Measurements from ENCODE around the gene MEP1A. TPM values are rescaled to one million over a fixed set of nuclear protein-coding genes. Genes with fewer than 3 reads are reported as not detected.
"Not testable (repeated sequence)": the region's sequence is repeated elsewhere in the genome, so short reads cannot be mapped to it uniquely, and the experiment has no call there.

The MEP1A gene
- total RNA-seq, 1 donor from 2014 or later = 2.6 TPM

- no peak for DNase-seq (ENCODE audit: low spot score, unreplicated experiment)
- Mint-ChIP-seq H3K27me3 (peaks cover 30% of the 10 kb centered on the region), H3K4me3 (ENCODE audit: low read depth) (no peak overlapping the region), H3K27ac (no peak overlapping the region), H3K36me3 (ENCODE audit: insufficient read depth) (no peaks in the 10 kb centered on the region), H3K4me1 (ENCODE audit: low read depth) (peaks cover 1% of the 10 kb centered on the region), H3K9me3 (ENCODE audit: low read depth) (peaks cover 6% of the 10 kb centered on the region)
- no peak for TF ChIP-seq CTCF (IDR thresholded peaks at IDR 0.05; ENCODE audit: unreplicated experiment)
Observed at GRCh38 chr6:46772016-46772415, 21.2 kb upstream of the MEP1A start.

- Mint-ChIP-seq H3K27me3 (peaks cover 33% of the 10 kb centered on the region), H3K9me3 (ENCODE audit: low read depth) (peaks cover 1% of the 10 kb centered on the region), H3K36me3 (ENCODE audit: insufficient read depth) (no peaks in the 10 kb centered on the region), H3K4me1 (ENCODE audit: low read depth) (peaks cover 1% of the 10 kb centered on the region), H3K4me3 (ENCODE audit: low read depth) (no peak overlapping the region), H3K27ac (no peak overlapping the region)
- TF ChIP-seq CTCF (IDR thresholded peaks at IDR 0.05; ENCODE audit: unreplicated experiment) = no peak
- DNase-seq (ENCODE audit: low spot score, unreplicated experiment) = no peak
Observed at GRCh38 chr6:46772762-46773161, 20.4 kb upstream of the MEP1A start.

GRCh38 chr6:46773201-46773855 is 19.9 kb upstream of the MEP1A start:
- Mint-ChIP-seq H3K4me3 (ENCODE audit: low read depth) (no peak overlapping the region), H3K36me3 (ENCODE audit: insufficient read depth) (no peaks in the 10 kb centered on the region), H3K4me1 (ENCODE audit: low read depth) (peaks cover 1% of the 10 kb centered on the region), H3K27ac (no peak overlapping the region), H3K9me3 (ENCODE audit: low read depth) (no peaks in the 10 kb centered on the region), H3K27me3 (peaks cover 38% of the 10 kb centered on the region)
- TF ChIP-seq CTCF (IDR thresholded peaks at IDR 0.05; ENCODE audit: unreplicated experiment) = no peak
- no peak for DNase-seq (ENCODE audit: low spot score, unreplicated experiment)

GRCh38 chr6:46774736-46775135 is 18.5 kb upstream of the MEP1A start:
- H3K27ac Mint-ChIP-seq; DNase-seq (ENCODE audit: low spot score, unreplicated experiment); H3K4me1 Mint-ChIP-seq (ENCODE audit: low read depth); H3K9me3 Mint-ChIP-seq (ENCODE audit: low read depth); H3K36me3 Mint-ChIP-seq (ENCODE audit: insufficient read depth); H3K4me3 Mint-ChIP-seq (ENCODE audit: low read depth): not testable (repeated sequence)
- peaks cover 38% of the 10 kb centered on the region for H3K27me3 Mint-ChIP-seq

- Mint-ChIP-seq H3K9me3 (ENCODE audit: low read depth) (no peaks in the 10 kb centered on the region), H3K4me3 (ENCODE audit: low read depth) (no peak overlapping the region), H3K27me3 (peaks cover 40% of the 10 kb centered on the region), H3K4me1 (ENCODE audit: low read depth) (no peaks in the 10 kb centered on the region), H3K36me3 (ENCODE audit: insufficient read depth) (no peaks in the 10 kb centered on the region), H3K27ac (no peak overlapping the region)
- no peak for DNase-seq (ENCODE audit: low spot score, unreplicated experiment)
- TF ChIP-seq CTCF (IDR thresholded peaks at IDR 0.05; ENCODE audit: unreplicated experiment) = no peak
Observed at GRCh38 chr6:46776070-46776712, 17.0 kb upstream of the MEP1A start.

All from progenitor cell of endocrine pancreas (in vitro differentiated cells).